ENCODE results near the gene NEDD4. TPM values are rescaled to one million over a fixed set of nuclear protein-coding genes. Genes with fewer than 3 reads are reported as not detected.

The NEDD4 gene
- polyA plus RNA-seq, 1 donor from 2014 or later = 1.6 TPM

DNA sequence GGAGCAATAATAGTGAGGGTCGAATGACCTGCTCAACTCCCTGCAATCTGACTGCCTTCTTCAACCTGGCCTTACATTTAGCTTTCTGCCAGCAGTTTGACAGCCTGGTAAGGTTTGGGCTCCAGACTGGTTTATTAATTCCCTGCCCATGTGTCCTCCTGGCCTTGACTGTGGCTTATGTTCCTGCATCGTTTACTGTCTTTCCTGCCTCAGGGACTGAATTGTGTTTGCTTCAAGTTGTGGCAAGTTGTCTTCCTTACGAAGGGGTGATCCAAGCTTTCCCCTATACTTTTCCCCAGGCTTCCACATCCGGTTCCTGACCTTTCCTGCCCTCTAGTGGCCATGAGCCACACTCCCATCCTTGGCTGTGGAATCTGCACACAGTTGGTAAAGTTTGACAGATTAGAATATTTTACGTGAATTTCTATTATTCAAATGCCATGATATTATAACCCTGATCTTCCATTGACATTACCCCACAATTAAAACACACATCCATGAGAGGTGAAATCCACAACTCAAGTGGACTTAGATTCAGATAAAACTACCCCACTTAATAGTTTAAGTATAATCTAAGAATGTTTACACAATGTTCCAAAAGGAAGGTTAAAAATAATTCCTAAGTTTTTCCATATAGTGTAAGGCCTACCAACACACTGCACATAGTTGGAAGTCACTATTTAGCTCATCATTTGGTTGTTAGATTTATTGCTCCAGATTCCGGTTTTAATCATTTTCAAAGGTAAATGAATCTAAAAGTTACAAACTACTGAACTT lies 95.7 kb downstream of the NEDD4 start:
- Histone ChIP-seq H3F3A (ENCODE audit: insufficient read depth, low read length, poor library complexity, severe bottlenecking) (no peaks in the 10 kb centered on the region), H3K4me3 (ENCODE audit: low read length) (no peak overlapping the region), H3K9ac (ENCODE audit: low read length) (no peak overlapping the region), H3K4me2 (ENCODE audit: low read length) (no peak overlapping the region), H3K9me3 (ENCODE audit: low read length) (no peaks in the 10 kb centered on the region), H3K79me2 (replicated peaks; ENCODE audit: insufficient read depth, low read length) (no peaks in the 10 kb centered on the region), H4K20me1 (ENCODE audit: insufficient read depth) (no peaks in the 10 kb centered on the region), H3K27me3 (ENCODE audit: insufficient read depth, low read depth, low read length) (no peaks in the 10 kb centered on the region), H3K27ac (ENCODE audit: low read length) (no peak overlapping the region), H2AFZ (ENCODE audit: low read depth, low read length) (no peak overlapping the region), H3K9me2 (ENCODE audit: insufficient read depth, low read length) (no peaks in the 10 kb centered on the region), H3K36me3 (ENCODE audit: insufficient read depth, low read length) (no peaks in the 10 kb centered on the region)
- TF ChIP-seq SMC3 (conservative IDR thresholded peaks at IDR 0.05; ENCODE audit: poor library complexity) = peak; percentile 79
- peak; percentile 79 for TF ChIP-seq CTCF (IDR thresholded peaks at IDR 0.05; ENCODE audit: poor library complexity, severe bottlenecking)
- no peak for TF ChIP-seq MXI1 (conservative IDR thresholded peaks at IDR 0.05; ENCODE audit: poor library complexity, severe bottlenecking)
- peak; percentile 73 for TF ChIP-seq RAD21 (conservative IDR thresholded peaks at IDR 0.05)
- TF ChIP-seq REST (IDR thresholded peaks at IDR 0.05; ENCODE audit: borderline replicate concordance) = no peak
- TF ChIP-seq EZH2 (IDR thresholded peaks at IDR 0.05; ENCODE audit: borderline replicate concordance, insufficient read depth, low read length, poor library complexity, severe bottlenecking) = no peak

DNA sequence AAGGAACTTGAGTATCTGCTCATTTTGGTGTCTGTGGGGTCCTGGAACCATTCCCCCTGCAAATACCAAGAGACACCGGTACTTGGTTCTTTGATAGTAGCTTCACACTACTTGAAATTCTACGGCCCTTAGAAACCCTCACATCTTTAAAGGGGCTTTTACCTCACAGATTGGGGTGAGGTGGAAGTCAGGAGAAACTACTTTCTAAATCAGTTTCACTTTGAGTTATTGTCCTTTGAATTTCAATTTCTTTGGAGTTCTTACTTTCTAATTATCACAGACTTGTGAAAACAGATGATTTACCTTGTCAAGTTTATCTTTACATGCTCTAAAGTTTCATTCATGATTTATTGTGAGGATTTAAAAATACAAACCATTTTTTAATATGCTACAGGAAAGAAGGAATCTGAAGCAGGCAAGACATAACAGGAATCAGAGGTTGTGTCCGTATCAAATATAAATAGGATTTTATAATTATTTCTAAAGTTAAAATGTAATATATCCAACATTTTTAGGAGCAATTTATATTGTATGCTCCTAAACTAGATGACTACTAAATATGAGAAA lies 98.9 kb downstream of the NEDD4 start:
- Histone ChIP-seq H3F3A (ENCODE audit: insufficient read depth, low read length, poor library complexity, severe bottlenecking) (no peaks in the 10 kb centered on the region), H3K9me3 (ENCODE audit: low read length) (no peaks in the 10 kb centered on the region), H3K27me3 (ENCODE audit: insufficient read depth, low read depth, low read length) (no peaks in the 10 kb centered on the region), H3K4me2 (ENCODE audit: low read length) (no peak overlapping the region), H3K27ac (ENCODE audit: low read length) (no peak overlapping the region), H4K20me1 (ENCODE audit: insufficient read depth) (no peaks in the 10 kb centered on the region), H3K36me3 (ENCODE audit: insufficient read depth, low read length) (no peaks in the 10 kb centered on the region), H3K4me3 (ENCODE audit: low read length) (no peak overlapping the region), H3K79me2 (replicated peaks; ENCODE audit: insufficient read depth, low read length) (no peaks in the 10 kb centered on the region), H2AFZ (ENCODE audit: low read depth, low read length) (no peak overlapping the region), H3K9ac (ENCODE audit: low read length) (no peak overlapping the region), H3K9me2 (ENCODE audit: insufficient read depth, low read length) (no peaks in the 10 kb centered on the region)
- no peak for TF ChIP-seq RAD21 (conservative IDR thresholded peaks at IDR 0.05)
- no peak for TF ChIP-seq EP300 (conservative IDR thresholded peaks at IDR 0.05; ENCODE audit: poor library complexity, severe bottlenecking)
- no peak for TF ChIP-seq EZH2 (IDR thresholded peaks at IDR 0.05; ENCODE audit: borderline replicate concordance, insufficient read depth, low read length, poor library complexity, severe bottlenecking)
- TF ChIP-seq POLR2AphosphoS5 (IDR thresholded peaks at IDR 0.05) = no peak
- no peak for TF ChIP-seq SMC3 (conservative IDR thresholded peaks at IDR 0.05; ENCODE audit: poor library complexity)
- TF ChIP-seq CTCF (IDR thresholded peaks at IDR 0.05; ENCODE audit: poor library complexity, severe bottlenecking) = no peak
- TF ChIP-seq TAF1 (IDR thresholded peaks at IDR 0.05; ENCODE audit: low read depth) = no peak
- TF ChIP-seq MXI1 (conservative IDR thresholded peaks at IDR 0.05; ENCODE audit: poor library complexity, severe bottlenecking) = no peak
- no peak for TF ChIP-seq REST (IDR thresholded peaks at IDR 0.05; ENCODE audit: borderline replicate concordance)

Data from neural cell (in vitro differentiated cells).